ENCODE results near the gene RPS13. TPM values are rescaled to one million over a fixed set of nuclear protein-coding genes. Genes with fewer than 3 reads are reported as not detected.

The RPS13 gene
- total and polyA plus RNA-seq, 2 donors (not counting 1 experiment from before 2014, with no cell fraction given): 1,411 to 1,599 TPM

- POLR2A ChIA-PET: no interaction called here
- peak overlapping the region; percentile 89 for H3K4me3 Mint-ChIP-seq
- Histone ChIP-seq H3K4me3 (ENCODE audit: control extremely low read depth in 1 of 5, extremely low read depth in 1 of 5, insufficient read depth in 1 of 5, low read depth in 2 of 5, low read length in 4 of 5) (no peak overlapping the region), H3K27me3 (replicated peaks in 1 of 4; ENCODE audit: control extremely low read depth in 1 of 4, control insufficient read depth in 3 of 4, insufficient read depth in 4 of 4, low read length in 3 of 4) (no peaks in the 10 kb centered on the region), H4K20me1 (ENCODE audit: control insufficient read depth, insufficient read depth, low read length, poor library complexity, severe bottlenecking) (peaks cover 4% of the 10 kb centered on the region), H3K79me2 (ENCODE audit: control insufficient read depth, insufficient read depth, low read length) (peaks cover 21% of the 10 kb centered on the region), H3K4me1 (ENCODE audit: control insufficient read depth in 2 of 2, insufficient read depth in 2 of 2, low read length in 2 of 2) (peaks cover 23 to 26% of the 10 kb centered on the region in 2 donors), H3K9ac (ENCODE audit: low read length) (no peak overlapping the region), H3K4me2 (replicated peaks; ENCODE audit: low read depth, low read length, poor library complexity, severe bottlenecking) (peak overlapping the region; percentile 97), H3K9me3 (ENCODE audit: control extremely low read depth in 1 of 3, control insufficient read depth in 2 of 3, insufficient read depth in 1 of 3, low read length in 2 of 3) (no peaks in the 10 kb centered on the region), H2AFZ (ENCODE audit: insufficient read depth, low read depth, low read length, poor library complexity, severe bottlenecking) (no peak overlapping the region), H3K36me3 (replicated peaks in 1 of 2; ENCODE audit: control extremely low read depth in 1 of 2, control insufficient read depth in 1 of 2, extremely low read depth in 1 of 2, insufficient read depth in 2 of 2, low read length in 1 of 2) (peaks cover 0 to 24% of the 10 kb centered on the region in 2 experiments), H3K27ac (ENCODE audit: low read length in 2 of 2) (peak overlapping the region in 1 of 2 donors; percentile 94)
- no peaks in the 10 kb centered on the region for H3K9me3 Mint-ChIP-seq (ENCODE audit: insufficient read depth)
- intact Hi-C loops (cut with micrococcal nuclease): loop anchor here (5.0 kb wide), 3 partner anchors 277 to 1557 kb away; partner anchors contain the start of genes KCNJ11, NCR3LG1 and SPTY2D1
- H3K4me1 Mint-ChIP-seq: peaks cover 39% of the 10 kb centered on the region
- CTCF ChIA-PET: interaction anchor here (1.1 to 2.4 kb wide), 3 partner anchors 12 to 255 kb away, joined by 4 to 8 read pairs (median 6); no protein-coding TSS in a partner anchor
- WGBS (ENCODE audit: insufficient coverage): 100% methylated on average over 1 of the region's 5 CpGs
- H3K27me3 Mint-ChIP-seq: no peaks in the 10 kb centered on the region
- H3K27ac Mint-ChIP-seq: peak overlapping the region; percentile 11
- no peak for ATAC-seq (ENCODE audit: low read depth)
- DNase-seq: no peak
- TF ChIP-seq EZH2 (IDR thresholded peaks at IDR 0.05; ENCODE audit: borderline replicate concordance, insufficient read depth, low read depth, low read length, poor library complexity, severe bottlenecking): no peak
- no peak for TF ChIP-seq CTCF (IDR thresholded peaks at IDR 0.05)
These were observed 2.0 kb downstream of the RPS13 start for GRCh38 chr11:17075506-17075905.

- Histone ChIP-seq H3K4me2 (replicated peaks; ENCODE audit: low read depth, low read length, poor library complexity, severe bottlenecking) (no peak overlapping the region), H3K9ac (ENCODE audit: low read length) (no peak overlapping the region), H2AFZ (ENCODE audit: insufficient read depth, low read depth, low read length, poor library complexity, severe bottlenecking) (no peak overlapping the region), H3K27me3 (replicated peaks in 1 of 4; ENCODE audit: control extremely low read depth in 1 of 4, control insufficient read depth in 3 of 4, insufficient read depth in 4 of 4, low read length in 3 of 4) (no peaks in the 10 kb centered on the region), H3K36me3 (replicated peaks in 1 of 2; ENCODE audit: control extremely low read depth in 1 of 2, control insufficient read depth in 1 of 2, extremely low read depth in 1 of 2, insufficient read depth in 2 of 2, low read length in 1 of 2) (peaks cover 0 to 24% of the 10 kb centered on the region in 2 experiments), H4K20me1 (ENCODE audit: control insufficient read depth, insufficient read depth, low read length, poor library complexity, severe bottlenecking) (peaks cover 4% of the 10 kb centered on the region), H3K4me3 (ENCODE audit: control extremely low read depth in 1 of 5, extremely low read depth in 1 of 5, insufficient read depth in 1 of 5, low read depth in 2 of 5, low read length in 4 of 5) (no peak overlapping the region), H3K4me1 (ENCODE audit: control insufficient read depth in 2 of 2, insufficient read depth in 2 of 2, low read length in 2 of 2) (peaks cover 22 to 23% of the 10 kb centered on the region in 2 donors), H3K79me2 (ENCODE audit: control insufficient read depth, insufficient read depth, low read length) (peaks cover 21% of the 10 kb centered on the region), H3K9me3 (ENCODE audit: control extremely low read depth in 1 of 3, control insufficient read depth in 2 of 3, insufficient read depth in 1 of 3, low read length in 2 of 3) (no peaks in the 10 kb centered on the region), H3K27ac (ENCODE audit: low read length in 2 of 2) (no peak overlapping the region)
- Mint-ChIP-seq H3K4me3 (no peak overlapping the region), H3K27me3 (no peaks in the 10 kb centered on the region), H3K4me1 (peaks cover 36% of the 10 kb centered on the region), H3K9me3 (ENCODE audit: insufficient read depth) (no peaks in the 10 kb centered on the region), H3K27ac (no peak overlapping the region)
- POLR2A ChIA-PET: no interaction called here
- intact Hi-C loops (cut with micrococcal nuclease): no loop called here
- no peak for DNase-seq
- CTCF ChIA-PET: interaction anchor here (0.6 kb wide), 1 partner anchor 620 kb away, joined by 3 read pairs; no protein-coding TSS in a partner anchor
- no peak for ATAC-seq (ENCODE audit: low read depth)
- TF ChIP-seq EZH2 (IDR thresholded peaks at IDR 0.05; ENCODE audit: borderline replicate concordance, insufficient read depth, low read depth, low read length, poor library complexity, severe bottlenecking) (no peak), CTCF (IDR thresholded peaks at IDR 0.05) (no peak)
- 95% methylated on average over 3 of the region's 4 CpGs for WGBS (ENCODE audit: insufficient coverage)
These were observed 4.0 kb downstream of the RPS13 start for GRCh38 chr11:17073370-17074027.

Data from B cell (primary cell).